Neural progenitor cell (in vitro differentiated cells): ENCODE results near the gene CHPF. TPM values are rescaled to one million over a fixed set of nuclear protein-coding genes. Genes with fewer than 3 reads are reported as not detected.

Experiments
- DNase-seq: peaks from one replicate; pipeline ENCODE4 v3.0.0-alpha.2; 2016; ENCODE audit warnings: low spot score
- H2AFZ ChIP-seq: fragments of 200-600 bp; sonication (generic); replicated peaks from 2 replicates; pipeline ENCODE4 v1.6.1; 2016; ENCODE audit warnings: antibody characterized with exemption
- H3F3A ChIP-seq: fragments of 200-600 bp; sonication (generic); 2 replicates; pipeline ENCODE4 v1.6.1; 2016; ENCODE audit warnings: antibody characterized with exemption, low read depth
- H3K27ac ChIP-seq: fragments of 200-600 bp; sonication (generic); 2 replicates; pipeline ENCODE4 v1.5.1; 2016; ENCODE audit warnings: mild to moderate bottlenecking
- H3K27me3 ChIP-seq: fragments of 200-600 bp; sonication (generic); 2 replicates; pipeline ENCODE4 v1.6.1; 2016; ENCODE audit warnings: mild to moderate bottlenecking, moderate library complexity
- H3K36me3 ChIP-seq: fragments of 200-600 bp; sonication (generic); 2 replicates; pipeline ENCODE4 v1.5.1; 2016
- H3K4me1 ChIP-seq: fragments of 200-600 bp; sonication (generic); 2 replicates; pipeline ENCODE4 v1.6.1; 2016; ENCODE audit warnings: mixed run types
- H3K4me2 ChIP-seq: fragments of 200-600 bp; sonication (generic); 2 replicates; pipeline ENCODE4 v1.6.1; 2016
- H3K4me3 ChIP-seq: fragments of 200-600 bp; sonication (generic); 2 replicates; pipeline ENCODE4 v1.5.1; 2016
- H3K79me2 ChIP-seq: fragments of 200-600 bp; sonication (generic); 2 replicates; pipeline ENCODE4 v1.6.1; 2016; ENCODE audit warnings: low read depth
- H3K9ac ChIP-seq: fragments of 200-600 bp; sonication (generic); 2 replicates; pipeline ENCODE4 v1.6.1; 2016
- H3K9me3 ChIP-seq: fragments of 200-600 bp; sonication (generic); 2 replicates; pipeline ENCODE4 v1.5.1; 2016; ENCODE audit warnings: low read depth
- H4K20me1 ChIP-seq: fragments of 200-600 bp; sonication (generic); 2 replicates; pipeline ENCODE4 v1.6.1; 2016; ENCODE audit warnings: low read depth
- H3K27ac Mint-ChIP-seq: 3 replicates; pipeline ENCODE4 v1.8.0; 2021; ENCODE audit warnings: mixed read lengths
- H3K27me3 Mint-ChIP-seq: 2 replicates; pipeline ENCODE4 v1.8.0; 2022; ENCODE audit warnings: low read depth, mild to moderate bottlenecking, inconsistent platforms, moderate library complexity, mixed read lengths; ENCODE audit not compliant: insufficient read depth
- H3K36me3 Mint-ChIP-seq: 3 replicates; pipeline ENCODE4 v1.8.0; 2021; ENCODE audit warnings: mixed read lengths
- H3K4me1 Mint-ChIP-seq: 3 replicates; pipeline ENCODE4 v1.8.0; 2021; ENCODE audit warnings: mixed read lengths
- H3K4me3 Mint-ChIP-seq: 3 replicates; pipeline ENCODE4 v1.8.0; 2021; ENCODE audit warnings: mild to moderate bottlenecking, moderate library complexity, mixed read lengths
- H3K9me3 Mint-ChIP-seq: 3 replicates; pipeline ENCODE4 v1.8.0; 2020; ENCODE audit warnings: mixed read lengths
- CTCF ChIP-seq: fragments of 200-600 bp; sonication (generic); IDR thresholded peaks from 2 replicates; pipeline ENCODE4 v1.5.1; 2017; ENCODE audit warnings: antibody characterized with exemption, mild to moderate bottlenecking
- EZH2 ChIP-seq: fragments of 200-600 bp; sonication (generic); IDR thresholded peaks from 2 replicates; pipeline ENCODE4 v1.6.1; 2017; ENCODE audit warnings: antibody characterized with exemption, mild to moderate bottlenecking, moderate library complexity
- EZH2phosphoT487 ChIP-seq: fragments of 200-600 bp; sonication (generic); IDR thresholded peaks from 2 replicates; pipeline ENCODE4 v1.6.1; 2017; ENCODE audit warnings: antibody characterized with exemption
- total RNA-seq: library from RNA; depleted of rRNA; stranded (reverse); fragments of >200 nt; gene quantifications from 2 replicates; pipeline ENCODE4 v1.2.3, GENCODE V29; 2015; ENCODE audit warnings: low replicate concordance

CHPF gene
- total RNA-seq, 1 donor from 2014 or later: 6.7 TPM

GRCh38 chr2:219553463-219553963, 9.9 kb upstream of the CHPF start:
- Histone ChIP-seq H3F3A (no peaks in the 10 kb centered on the region), H3K4me1 (peaks cover 5% of the 10 kb centered on the region), H3K4me3 (no peak overlapping the region), H3K4me2 (peak overlapping the region; percentile 98), H3K27ac (no peak overlapping the region), H2AFZ (no peak overlapping the region), H3K9ac (no peak overlapping the region), H4K20me1 (peaks cover 14% of the 10 kb centered on the region), H3K27me3 (peaks cover 39% of the 10 kb centered on the region), H3K36me3 (no peaks in the 10 kb centered on the region), H3K79me2 (no peaks in the 10 kb centered on the region), H3K9me3 (no peaks in the 10 kb centered on the region)
- TF ChIP-seq EZH2 (no peak), CTCF (no peak), EZH2phosphoT487 (no peak)
- H3K4me3 Mint-ChIP-seq: peak overlapping the region; percentile 80
- H3K9me3 Mint-ChIP-seq: no peaks in the 10 kb centered on the region
- H3K27me3 Mint-ChIP-seq: peaks cover 20% of the 10 kb centered on the region
- no peak for DNase-seq
- H3K36me3 Mint-ChIP-seq: peaks cover 6% of the 10 kb centered on the region
- peak overlapping the region; percentile 33 for H3K27ac Mint-ChIP-seq
- peaks cover 11% of the 10 kb centered on the region for H3K4me1 Mint-ChIP-seq

- Mint-ChIP-seq H3K4me1 (peaks cover 11% of the 10 kb centered on the region), H3K27me3 (peaks cover 20% of the 10 kb centered on the region), H3K9me3 (no peaks in the 10 kb centered on the region), H3K27ac (no peak overlapping the region), H3K36me3 (peaks cover 5% of the 10 kb centered on the region), H3K4me3 (peak overlapping the region; percentile 80)
- peaks cover 5% of the 10 kb centered on the region for H3K4me1 ChIP-seq
- H3K79me2 ChIP-seq: no peaks in the 10 kb centered on the region
- H3K4me3 ChIP-seq: peak overlapping the region; percentile 82
- peak overlapping the region; percentile 98 for H3K4me2 ChIP-seq
- no peaks in the 10 kb centered on the region for H3K36me3 ChIP-seq
- H3F3A ChIP-seq: no peaks in the 10 kb centered on the region
- H4K20me1 ChIP-seq: peaks cover 14% of the 10 kb centered on the region
- no peak overlapping the region for H2AFZ ChIP-seq
- TF ChIP-seq EZH2phosphoT487: no peak
- TF ChIP-seq CTCF: no peak
- no peak for TF ChIP-seq EZH2
- H3K9ac ChIP-seq: no peak overlapping the region
- no peak overlapping the region for H3K27ac ChIP-seq
- H3K9me3 ChIP-seq: no peaks in the 10 kb centered on the region
- no peak for DNase-seq
- peaks cover 39% of the 10 kb centered on the region for H3K27me3 ChIP-seq
Observed at GRCh38 chr2:219553168-219553417, 9.5 kb upstream of the CHPF start.

GRCh38 chr2:219552382-219553167, 9.0 kb upstream of the CHPF start:
- Mint-ChIP-seq H3K27me3 (peaks cover 20% of the 10 kb centered on the region), H3K4me1 (peaks cover 11% of the 10 kb centered on the region), H3K4me3 (peak overlapping the region; percentile 88), H3K9me3 (no peaks in the 10 kb centered on the region), H3K27ac (no peak overlapping the region), H3K36me3 (peaks cover 5% of the 10 kb centered on the region)
- peak; percentile 2 for TF ChIP-seq EZH2phosphoT487
- TF ChIP-seq CTCF: no peak
- TF ChIP-seq EZH2: peak; percentile 59
- Histone ChIP-seq H3K9me3 (no peaks in the 10 kb centered on the region), H3K4me1 (peaks cover 5% of the 10 kb centered on the region), H3F3A (no peaks in the 10 kb centered on the region), H3K36me3 (no peaks in the 10 kb centered on the region), H4K20me1 (peaks cover 14% of the 10 kb centered on the region), H3K79me2 (no peaks in the 10 kb centered on the region), H3K27ac (no peak overlapping the region), H3K9ac (no peak overlapping the region), H3K27me3 (peaks cover 39% of the 10 kb centered on the region), H2AFZ (peak overlapping the region; percentile 86), H3K4me3 (peak overlapping the region; percentile 82), H3K4me2 (peak overlapping the region; percentile 98)
- DNase-seq: peak; percentile 94
